Calu3 (cell line): Measurements from ENCODE around the gene WDR82. TPM values are rescaled to one million over a fixed set of nuclear protein-coding genes. Genes with fewer than 3 reads are reported as not detected.

ENCODE experiments used
- BruUV-seq: library from RNA; stranded (reverse); fragments of 400-500 nt; replicated peaks from 2 replicates; lab custom pipeline; 2021; lab: Mats Ljungman, UMichigan
- CTCF ChIA-PET: fragments of 300-600 bp; sonication (Branson Sonifier 250); formaldehyde crosslinking; loops from one replicate; lab custom pipeline; 2022; ENCODE audit warnings: antibody characterized with exemption; lab: Charles Lee
- DNase-seq: peaks from one replicate; pipeline ENCODE4 v3.0.0; 2022
- H3K27ac Mint-ChIP-seq: one replicate; pipeline ENCODE4 v1.8.0; 2022; ENCODE audit warnings: mixed read lengths; ENCODE audit not compliant: unreplicated experiment
- H3K27me3 Mint-ChIP-seq: one replicate; pipeline ENCODE4 v1.8.0; 2022; ENCODE audit warnings: mixed read lengths; ENCODE audit not compliant: unreplicated experiment
- H3K36me3 Mint-ChIP-seq: one replicate; pipeline ENCODE4 v1.8.0; 2022; ENCODE audit warnings: mild to moderate bottlenecking, moderate library complexity, mixed read lengths; ENCODE audit not compliant: insufficient read depth, unreplicated experiment
- H3K4me1 Mint-ChIP-seq: one replicate; pipeline ENCODE4 v1.8.0; 2022; ENCODE audit warnings: mild to moderate bottlenecking, low read depth, mixed read lengths; ENCODE audit not compliant: unreplicated experiment
- H3K4me3 Mint-ChIP-seq: one replicate; pipeline ENCODE4 v1.8.0; 2022; ENCODE audit warnings: mild to moderate bottlenecking, low read depth, moderate library complexity, mixed read lengths; ENCODE audit not compliant: unreplicated experiment
- H3K9me3 Mint-ChIP-seq: one replicate; pipeline ENCODE4 v1.8.0; 2022; ENCODE audit warnings: low read depth, mixed read lengths; ENCODE audit not compliant: unreplicated experiment
- CTCF ChIP-seq: fragments of 200-600 bp; IDR thresholded peaks from one replicate; pipeline ENCODE4 v1.8.0; 2022; ENCODE audit warnings: antibody characterized with exemption; ENCODE audit not compliant: unreplicated experiment
- intact Hi-C: fragments of 100-400 bp; cut with micrococcal nuclease; formaldehyde crosslinking; loops from one replicate; pipeline ENCODE4 v1.10.0; 2022; ENCODE audit not compliant: unreplicated experiment
- total RNA-seq: library from RNA; stranded (reverse); gene quantifications from 2 replicates; pipeline ENCODE4 v1.2.3, GENCODE V29; 2022

The WDR82 gene
- total RNA-seq, 1 experiment from 2014 or later, result 59.7 TPM

- TF ChIP-seq CTCF, result no peak
- H3K9me3 Mint-ChIP-seq, result no peaks in the 10 kb centered on the region
- DNase-seq, result no peak
- BruUV-seq, result no TSS peak
- H3K4me3 Mint-ChIP-seq, result no peak overlapping the region
- intact Hi-C loops, result no loop called here
- CTCF ChIA-PET, result no interaction called here
- H3K36me3 Mint-ChIP-seq, result peaks cover 18% of the 10 kb centered on the region
- no peak overlapping the region for H3K27ac Mint-ChIP-seq
- peaks cover 30% of the 10 kb centered on the region for H3K4me1 Mint-ChIP-seq
- H3K27me3 Mint-ChIP-seq, result no peaks in the 10 kb centered on the region
These were observed 36.6 kb upstream of the WDR82 start for GRCh38 chr3:52315006-52315405.

DNA sequence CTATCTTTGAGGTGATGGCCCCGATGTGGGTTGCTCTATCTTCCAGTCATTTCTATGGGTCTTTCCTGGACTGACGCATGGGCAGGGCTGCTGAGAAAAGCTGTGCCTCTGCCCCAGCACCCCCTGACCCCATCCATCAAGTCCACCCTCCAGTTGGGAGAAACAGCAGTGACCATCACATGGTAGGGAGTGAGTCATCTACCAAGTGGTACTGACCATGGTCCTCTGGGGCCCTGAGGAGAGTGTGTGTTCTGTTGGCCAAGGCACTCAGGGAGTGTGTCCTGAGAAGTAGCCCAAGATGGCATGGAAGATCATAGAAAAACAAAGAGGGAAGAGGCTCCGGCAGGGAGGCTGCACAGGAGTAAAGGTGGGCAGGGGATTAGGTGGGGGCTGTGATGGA, 36.0 kb upstream of the WDR82 start:
- no peak for DNase-seq
- no TSS peak for BruUV-seq
- intact Hi-C loops, result no loop called here
- Mint-ChIP-seq H3K4me3 (no peak overlapping the region), H3K36me3 (peaks cover 18% of the 10 kb centered on the region), H3K9me3 (no peaks in the 10 kb centered on the region), H3K27me3 (no peaks in the 10 kb centered on the region), H3K4me1 (peaks cover 30% of the 10 kb centered on the region), H3K27ac (peak overlapping the region; percentile 51)
- no peak for TF ChIP-seq CTCF
- CTCF ChIA-PET, result no interaction called here

DNA sequence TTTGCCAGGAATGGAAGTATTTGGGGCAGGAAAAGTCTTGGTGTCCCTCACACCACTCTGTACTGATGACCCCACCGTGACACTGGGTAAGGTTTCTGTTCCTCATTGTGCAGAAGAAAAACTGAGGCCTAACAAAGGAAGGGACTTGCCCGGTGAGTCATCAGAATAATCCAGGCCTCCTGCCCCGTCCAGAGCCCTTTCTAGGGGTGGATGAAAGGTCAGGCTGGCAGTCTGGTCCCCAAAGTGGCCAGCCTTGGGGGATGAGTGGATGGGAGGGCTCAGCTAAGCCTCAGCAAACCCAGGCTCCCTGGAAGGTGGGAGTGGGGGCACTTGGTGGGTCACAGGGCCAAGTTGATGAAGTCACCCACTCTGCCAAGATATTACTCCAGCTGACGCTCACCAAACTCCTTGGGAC, 35.3 kb upstream of the WDR82 start:
- no peak for TF ChIP-seq CTCF
- Mint-ChIP-seq H3K9me3 (no peaks in the 10 kb centered on the region), H3K27me3 (no peaks in the 10 kb centered on the region), H3K4me1 (peaks cover 30% of the 10 kb centered on the region), H3K4me3 (no peak overlapping the region), H3K27ac (peak overlapping the region; percentile 50), H3K36me3 (peaks cover 18% of the 10 kb centered on the region)
- intact Hi-C loops, result no loop called here
- CTCF ChIA-PET, result no interaction called here
- DNase-seq, result peak; percentile 56
- BruUV-seq, result no TSS peak

DNA sequence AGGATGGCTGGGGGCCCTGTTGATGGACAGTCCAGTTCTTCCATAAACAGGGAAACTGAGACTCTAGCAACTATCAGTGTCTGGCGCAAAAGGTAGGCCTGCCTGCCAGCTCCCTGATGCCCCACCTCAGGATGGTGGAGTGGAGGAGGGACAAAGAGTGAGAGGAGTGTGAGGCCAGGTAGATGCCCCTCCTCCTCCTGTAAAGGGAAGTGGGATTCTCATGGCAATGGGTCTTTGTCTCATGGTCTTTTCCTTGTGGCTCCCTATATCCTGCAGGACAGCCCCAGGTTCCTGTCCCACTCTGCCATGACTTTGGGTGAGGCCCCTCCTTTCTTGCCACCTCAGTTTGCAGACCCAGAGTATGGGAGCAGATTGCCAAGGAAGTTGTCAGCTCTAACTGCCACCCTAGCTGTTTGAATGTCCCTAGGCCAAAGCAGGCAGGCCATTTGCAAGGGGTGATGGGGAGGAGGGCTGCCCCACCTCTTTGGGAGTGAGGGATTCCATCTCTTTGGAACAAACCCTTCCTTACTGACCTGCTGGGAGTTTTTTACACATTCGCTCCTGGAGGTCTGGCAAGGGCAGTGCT, 34.8 kb upstream of the WDR82 start:
- peak overlapping the region; percentile 50 for H3K27ac Mint-ChIP-seq
- CTCF ChIA-PET, result interaction anchor here (0.6 kb wide), 1 partner anchor 112 kb away, joined by 3 read pairs; no protein-coding TSS in a partner anchor
- peaks cover 25% of the 10 kb centered on the region for H3K4me1 Mint-ChIP-seq
- peaks cover 18% of the 10 kb centered on the region for H3K36me3 Mint-ChIP-seq
- no peak for DNase-seq
- no peak overlapping the region for H3K4me3 Mint-ChIP-seq
- no peaks in the 10 kb centered on the region for H3K9me3 Mint-ChIP-seq
- TF ChIP-seq CTCF, result no peak
- intact Hi-C loops, result no loop called here
- no TSS peak for BruUV-seq
- no peaks in the 10 kb centered on the region for H3K27me3 Mint-ChIP-seq
